K562 (cell line): ENCODE measurements around the gene SYNM. TPM values are rescaled to one million over a fixed set of nuclear protein-coding genes. Genes with fewer than 3 reads are reported as not detected.

Experiments
- ATAC-seq: fragments of 200-7000 bp; cut with Tn5 transposase; 3 replicates; pipeline ENCODE4 v1.9.1; 2020; ENCODE audit warnings: moderate library complexity
- BruUV-seq: library from RNA; stranded (reverse); fragments of 400-500 nt; replicated peaks from 2 replicates; lab custom pipeline; 2021; lab: Mats Ljungman, UMichigan
- CTCF ChIA-PET: fragments of 300-600 bp; formaldehyde crosslinking; extraction: SDS; loops from one replicate; lab custom pipeline; 2021; ENCODE audit warnings: low intra/inter-chr PET ratio; lab: Yijun Ruan, JAX
- POLR2A ChIA-PET: fragments of 300-600, 350-650 bp; sonication (Branson Sonifier 250); formaldehyde crosslinking; extraction: SDS; loops from one replicate; lab custom pipeline; 2021; ENCODE audit warnings: antibody characterized with exemption, inconsistent platforms; lab: Yijun Ruan, JAX
- DNase-seq, 4 experiments: peaks; one replicate each; pipeline versions ENCODE4 v3.0.0 to v3.0.0-alpha.2; 2011 to 2018; ENCODE audit warnings: low spot score in 3 of 4, mixed read lengths in 3 of 4; ENCODE audit errors: extremely low read depth in 1 of 4
- FAIRE-seq: peaks from 2 replicates; lab custom pipeline; 2011; peaks lifted over from hg19 to GRCh38; lab: Jason Lieb, UNC
- H2AFZ ChIP-seq: 2 replicates; pipeline ENCODE4 v1.6.0; 2011; ENCODE audit warnings: low read depth, low read length, control low read depth, inconsistent platforms
- H3K27ac ChIP-seq: fragments of 200-600 bp; 3 replicates; pipeline ENCODE4 v1.8.0; 2011; ENCODE audit warnings: low read depth, mild to moderate bottlenecking, control low read depth, inconsistent platforms, low read length, moderate library complexity, mixed read lengths; ENCODE audit errors: extremely low read depth
- H3K27me3 ChIP-seq, 2 experiments: fragments of 300-600 bp in 1 of 2; 2 replicates in 1 of 2; 3 replicates in 1 of 2; pipeline versions ENCODE4 v1.6.0 to v1.8.0; 2011; ENCODE audit warnings: inconsistent platforms in 2 of 2, low read length in 2 of 2, mild to moderate bottlenecking in 1 of 2, mixed read lengths in 1 of 2, moderate library complexity in 1 of 2; ENCODE audit not compliant: control insufficient read depth in 2 of 2, insufficient read depth in 2 of 2
- H3K36me3 ChIP-seq: fragments of 300-600 bp; 3 replicates; pipeline ENCODE4 v1.8.0; 2011; ENCODE audit warnings: mild to moderate bottlenecking, low read length, inconsistent platforms; ENCODE audit not compliant: control insufficient read depth, insufficient read depth
- H3K4me1 ChIP-seq, 2 experiments: fragments of 200-600 bp in 1 of 2; replicated peaks in 1 of 2; 2 replicates in 1 of 2; 3 replicates in 1 of 2; pipeline versions ENCODE4 v1.5.1 to v1.8.0; 2011; ENCODE audit warnings: inconsistent platforms in 2 of 2, low read length in 2 of 2, mild to moderate bottlenecking in 1 of 2, mixed read lengths in 1 of 2, moderate library complexity in 1 of 2; ENCODE audit not compliant: control insufficient read depth in 2 of 2, insufficient read depth in 2 of 2
- H3K4me2 ChIP-seq: 2 replicates; pipeline ENCODE4 v1.6.1; 2011; ENCODE audit warnings: low read length, control low read depth, inconsistent platforms, mixed read lengths; ENCODE audit not compliant: insufficient read depth
- H3K4me3 ChIP-seq: fragments of 200-600 bp; sonication (generic), shearing (Covaris generic); 2 replicates; pipeline ENCODE4 v1.5.1; 2016; ENCODE audit warnings: control low read depth, inconsistent platforms
- H3K79me2 ChIP-seq: fragments of 200-600 bp; 3 replicates; pipeline ENCODE4 v1.8.0; 2011; ENCODE audit warnings: low read length, inconsistent platforms; ENCODE audit not compliant: control insufficient read depth, insufficient read depth
- H3K9ac ChIP-seq, 2 experiments: 2 replicates each; pipeline versions ENCODE4 v1.6.0 to v1.6.1; 2011; ENCODE audit warnings: low read depth in 2 of 2, low read length in 2 of 2, control low read depth in 1 of 2, inconsistent platforms in 1 of 2, mild to moderate bottlenecking in 1 of 2, mixed read lengths in 1 of 2; ENCODE audit not compliant: insufficient read depth in 1 of 2
- H3K9me1 ChIP-seq: one replicate; pipeline ENCODE4 v1.6.0; 2011; ENCODE audit warnings: inconsistent platforms, mild to moderate bottlenecking, low read length, moderate library complexity; ENCODE audit not compliant: control insufficient read depth, insufficient read depth
- H3K9me3 ChIP-seq: replicated peaks from 2 replicates; pipeline ENCODE4 v1.5.1; 2011; ENCODE audit warnings: low read depth, low read length, inconsistent platforms; ENCODE audit not compliant: control insufficient read depth, insufficient read depth
- H4K20me1 ChIP-seq: replicated peaks from 2 replicates; pipeline ENCODE4 v1.6.1; 2011; ENCODE audit warnings: low read length, inconsistent platforms, mixed read lengths; ENCODE audit not compliant: control insufficient read depth, insufficient read depth
- TRIM28 ChIP-seq: fragments of 450-650 bp; IDR thresholded peaks from 2 replicates; pipeline ENCODE4 v1.6.1; 2017
- ZNF24 ChIP-seq: fragments of 450-650 bp; IDR thresholded peaks from 2 replicates; pipeline ENCODE4 v1.6.1; 2016
- WGBS: fragments of 100-300 bp; shearing (Covaris generic); methylation state at CpG from one replicate; pipeline ENCODE4 v1.1.6; 2016; ENCODE audit warnings: low coverage, mixed read lengths; ENCODE audit not compliant: insufficient coverage; ENCODE audit errors: missing lambda C conversion rate; 5-methylcytosine and 5-hydroxymethylcytosine counted together
- in situ Hi-C: fragments of 300-500 bp; cut with MboI; formaldehyde crosslinking; loops from 4 replicates; pipeline ENCODE4 v1.15.0; 2018; ENCODE audit warnings: inconsistent platforms, mixed read lengths
- intact Hi-C: fragments of 100-400 bp; cut with micrococcal nuclease; formaldehyde crosslinking; loops from 2 replicates; pipeline ENCODE4 v1.14.2; 2022
- polyA plus RNA-seq, 8 experiments: library from polyadenylated mRNA; depleted of rRNA in 4 of 8; stranded (reverse) in 5 of 8; unstranded in 3 of 8; fragments of >200 nt; fragmentation: Nextera tagmentation in 2 of 8; fragmentation: Illumina TruSeq in 1 of 8; extraction: Ambion mirVana in 2 of 8; extraction: Trizol in 1 of 8; gene quantifications; 2 replicates each; pipeline versions ENCODE4 v1.2.1 to v1.2.3, GENCODE V29; 2011 to 2014; ENCODE audit warnings: inconsistent platforms in 1 of 8, missing spikeins in 1 of 8
- total RNA-seq, 7 experiments: library from RNA; depleted of rRNA in 6 of 7; stranded (reverse); fragments of >200 nt in 6 of 7; fragmentation: Illumina TruSeq in 2 of 7; extraction: Trizol in 2 of 7; gene quantifications; 2 replicates each; pipeline versions ENCODE4 v1.2.1 to v1.2.3, GENCODE V29; 2011 to 2021; ENCODE audit warnings: low replicate concordance in 1 of 7
- TF ChIP-seq, protein P1 (sequence below): IDR thresholded peaks from 3 replicates; pipeline ENCODE4 v1.6.1; 2011; ENCODE audit warnings: borderline replicate concordance, mild to moderate bottlenecking, moderate library complexity; ENCODE audit not compliant: insufficient read length; ENCODE audit errors: extremely low read depth

The SYNM gene
- total and polyA plus RNA-seq, 9 of the 15 experiments (the other 6 are each of a cell fraction or from before 2014, with no cell fraction given) = 0.01 to 0.42 (median 0.13) TPM

DNA sequence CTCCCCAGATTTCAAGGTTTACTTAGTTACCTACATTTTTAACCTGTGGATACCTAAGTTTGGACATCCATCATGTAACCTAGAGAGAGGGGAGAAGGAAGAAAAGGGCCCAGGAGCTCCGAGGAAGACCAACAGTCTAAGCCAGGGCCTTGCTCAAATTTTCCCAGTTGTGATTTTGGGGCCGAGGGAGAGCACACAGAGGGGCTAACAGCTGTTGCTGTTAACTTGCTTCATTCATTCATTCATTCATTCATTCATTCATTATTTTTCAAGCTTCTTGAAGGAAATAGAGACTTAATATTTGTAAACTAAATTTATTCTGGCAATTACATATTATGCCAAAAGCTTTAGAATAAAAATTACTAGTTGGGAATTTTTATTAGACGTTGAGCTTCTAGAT, 22.9 kb downstream of the SYNM start:
- no peaks in the 10 kb centered on the region for H3K79me2 ChIP-seq
- in situ Hi-C loops (no loop called here), intact Hi-C loops (no loop called here)
- H3K36me3 ChIP-seq = no peaks in the 10 kb centered on the region
- WGBS = 4% methylated on average over 3 of the region's 3 CpGs
- H3K9me3 ChIP-seq = no peaks in the 10 kb centered on the region
- ATAC-seq = no peak
- ChIA-PET POLR2A (no interaction called here), CTCF (no interaction called here)
- H3K4me3 ChIP-seq = no peak overlapping the region
- no TSS peak for BruUV-seq
- no peak overlapping the region for H3K4me2 ChIP-seq
- peaks cover 5 to 25% of the 10 kb centered on the region in 2 experiments; a peak in 3 of 5 replicates for H3K4me1 ChIP-seq
- no peaks in the 10 kb centered on the region for H4K20me1 ChIP-seq
- no peak for FAIRE-seq
- H3K27ac ChIP-seq = no peak overlapping the region
- DNase-seq = no peak
- peaks cover 26 to 70% of the 10 kb centered on the region in 2 experiments for H3K27me3 ChIP-seq
- TF ChIP-seq ZNF24 (peak; percentile 63; the same call in 1 of the 2 replicates), TRIM28 (no peak)
- TF ChIP-seq, protein P1, sequence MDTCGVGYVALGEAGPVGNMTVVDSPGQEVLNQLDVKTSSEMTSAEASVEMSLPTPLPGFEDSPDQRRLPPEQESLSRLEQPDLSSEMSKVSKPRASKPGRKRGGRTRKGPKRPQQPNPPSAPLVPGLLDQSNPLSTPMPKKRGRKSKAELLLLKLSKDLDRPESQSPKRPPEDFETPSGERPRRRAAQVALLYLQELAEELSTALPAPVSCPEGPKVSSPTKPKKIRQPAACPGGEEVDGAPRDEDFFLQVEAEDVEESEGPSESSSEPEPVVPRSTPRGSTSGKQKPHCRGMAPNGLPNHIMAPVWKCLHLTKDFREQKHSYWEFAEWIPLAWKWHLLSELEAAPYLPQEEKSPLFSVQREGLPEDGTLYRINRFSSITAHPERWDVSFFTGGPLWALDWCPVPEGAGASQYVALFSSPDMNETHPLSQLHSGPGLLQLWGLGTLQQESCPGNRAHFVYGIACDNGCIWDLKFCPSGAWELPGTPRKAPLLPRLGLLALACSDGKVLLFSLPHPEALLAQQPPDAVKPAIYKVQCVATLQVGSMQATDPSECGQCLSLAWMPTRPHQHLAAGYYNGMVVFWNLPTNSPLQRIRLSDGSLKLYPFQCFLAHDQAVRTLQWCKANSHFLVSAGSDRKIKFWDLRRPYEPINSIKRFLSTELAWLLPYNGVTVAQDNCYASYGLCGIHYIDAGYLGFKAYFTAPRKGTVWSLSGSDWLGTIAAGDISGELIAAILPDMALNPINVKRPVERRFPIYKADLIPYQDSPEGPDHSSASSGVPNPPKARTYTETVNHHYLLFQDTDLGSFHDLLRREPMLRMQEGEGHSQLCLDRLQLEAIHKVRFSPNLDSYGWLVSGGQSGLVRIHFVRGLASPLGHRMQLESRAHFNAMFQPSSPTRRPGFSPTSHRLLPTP = no peak
- TF ChIP-seq, all 486 proteins: peak for 1
- Histone ChIP-seq H3K9ac (no peak overlapping the region), H2AFZ (no peak overlapping the region), H3K9me1 (no peaks in the 10 kb centered on the region)
